Ectodermal cell (in vitro differentiated cells): ENCODE data around the gene RWDD4.
A peak's percentile ranks its signal among the peaks of the same experiment; 100 is the strongest.

ENCODE experiments used
- H3K27ac ChIP-seq: 2 replicates; pipeline ENCODE4 v1.7.0; 2013; ENCODE audit warnings: mild to moderate bottlenecking, low read depth, low read length; ENCODE audit not compliant: insufficient read depth, poor library complexity, severe bottlenecking
- H3K27me3 ChIP-seq: 2 replicates; pipeline ENCODE4 v1.7.0; 2013; ENCODE audit warnings: mild to moderate bottlenecking, low read length; ENCODE audit not compliant: insufficient read depth, control insufficient read depth, poor library complexity, severe bottlenecking
- H3K36me3 ChIP-seq: one replicate; pipeline ENCODE4 v1.7.0; 2013; ENCODE audit warnings: low read length; ENCODE audit not compliant: control insufficient read depth, insufficient read depth
- H3K4me1 ChIP-seq: one replicate; pipeline ENCODE4 v1.7.0; 2013; ENCODE audit warnings: low read length; ENCODE audit not compliant: control insufficient read depth, insufficient read depth
- H3K4me3 ChIP-seq: 2 replicates; pipeline ENCODE4 v1.7.0; 2013; ENCODE audit warnings: low read depth, low read length, control low read depth; ENCODE audit not compliant: insufficient read depth
- H3K9me3 ChIP-seq: 2 replicates; pipeline ENCODE4 v1.7.0; 2013; ENCODE audit warnings: mild to moderate bottlenecking, low read length, moderate library complexity; ENCODE audit not compliant: control insufficient read depth
- WGBS, 2 experiments: methylation state at CpG; one replicate each; pipeline ENCODE4 v1.1.7; 2013; ENCODE audit warnings: missing lambda C conversion rate in 2 of 2; 5-methylcytosine and 5-hydroxymethylcytosine counted together

The RWDD4 gene

GRCh38 chr4:183674153-183674552, 15.2 kb upstream of the RWDD4 start:
- no peaks in the 10 kb centered on the region for H3K4me1 ChIP-seq
- no peak overlapping the region for H3K27ac ChIP-seq
- peaks cover 13% of the 10 kb centered on the region for H3K36me3 ChIP-seq
- no peaks in the 10 kb centered on the region for H3K27me3 ChIP-seq
- no peaks in the 10 kb centered on the region for H3K9me3 ChIP-seq
- 81 to 83% methylated on average over 3 of the region's 3 CpGs for WGBS, 2 experiments
- H3K4me3 ChIP-seq, result no peak overlapping the region

- WGBS, 2 experiments, result 87 to 88% methylated on average over 12 of the region's 12 CpGs
- H3K27ac ChIP-seq, result no peak overlapping the region
- no peaks in the 10 kb centered on the region for H3K4me1 ChIP-seq
- H3K4me3 ChIP-seq, result no peak overlapping the region
- no peaks in the 10 kb centered on the region for H3K27me3 ChIP-seq
- peaks cover 26% of the 10 kb centered on the region for H3K36me3 ChIP-seq
- H3K9me3 ChIP-seq, result no peaks in the 10 kb centered on the region
Measured at GRCh38 chr4:183670960-183671555, 12.1 kb upstream of the RWDD4 start.

GRCh38 chr4:183670251-183670650, 11.3 kb upstream of the RWDD4 start:
- Histone ChIP-seq H3K4me1 (no peaks in the 10 kb centered on the region), H3K27me3 (no peaks in the 10 kb centered on the region), H3K36me3 (peaks cover 27% of the 10 kb centered on the region)

GRCh38 chr4:183666088-183666487, 7.1 kb upstream of the RWDD4 start:
- peaks cover 36% of the 10 kb centered on the region for H3K36me3 ChIP-seq
- WGBS, 2 experiments, result 91 to 96% methylated on average over 1 of the region's 1 CpG

More at GRCh38 chr4:183670251-183670650, 11.3 kb upstream of the RWDD4 start:
- Histone ChIP-seq H3K27ac (no peak overlapping the region), H3K4me3 (no peak overlapping the region), H3K9me3 (no peaks in the 10 kb centered on the region)
- WGBS, 2 experiments, result 87 to 100% methylated on average over 3 of the region's 3 CpGs

GRCh38 chr4:183659872-183660242, 872 bp upstream of the RWDD4 start:
- peak overlapping the region; percentile 83 for H3K27ac ChIP-seq
- WGBS, 2 experiments, result 26 to 31% methylated on average over 10 of the region's 10 CpGs

More at GRCh38 chr4:183666088-183666487, 7.1 kb upstream of the RWDD4 start:
- Histone ChIP-seq H3K4me1 (no peaks in the 10 kb centered on the region), H3K9me3 (no peaks in the 10 kb centered on the region), H3K4me3 (no peak overlapping the region), H3K27ac (no peak overlapping the region), H3K27me3 (no peaks in the 10 kb centered on the region)

GRCh38 chr4:183658362-183659028, 490 bp downstream of the RWDD4 start:
- Histone ChIP-seq H3K27ac (no peak overlapping the region), H3K4me1 (peaks cover 7% of the 10 kb centered on the region), H3K4me3 (peak overlapping the region; percentile 95), H3K27me3 (no peaks in the 10 kb centered on the region), H3K36me3 (no peaks in the 10 kb centered on the region), H3K9me3 (no peaks in the 10 kb centered on the region)
- WGBS, 2 experiments, result 0 to 1% methylated on average over 25 to 26 of the region's 39 CpGs

More at GRCh38 chr4:183659872-183660242, 872 bp upstream of the RWDD4 start:
- Histone ChIP-seq H3K27me3 (no peaks in the 10 kb centered on the region), H3K4me3 (peak overlapping the region; percentile 95), H3K4me1 (peaks cover 7% of the 10 kb centered on the region), H3K9me3 (no peaks in the 10 kb centered on the region), H3K36me3 (peaks cover 8% of the 10 kb centered on the region)

GRCh38 chr4:183657564-183657963, 1.4 kb downstream of the RWDD4 start:
- Histone ChIP-seq H3K27ac (no peak overlapping the region), H3K4me3 (peak overlapping the region; percentile 95), H3K9me3 (no peaks in the 10 kb centered on the region), H3K36me3 (no peaks in the 10 kb centered on the region), H3K27me3 (no peaks in the 10 kb centered on the region), H3K4me1 (peaks cover 7% of the 10 kb centered on the region)
- WGBS, 2 experiments, result 89 to 93% methylated on average over 2 to 3 of the region's 3 CpGs

GRCh38 chr4:183645326-183645725, 13.7 kb downstream of the RWDD4 start:
- Histone ChIP-seq H3K27me3 (no peaks in the 10 kb centered on the region), H3K9me3 (no peaks in the 10 kb centered on the region), H3K36me3 (peaks cover 20% of the 10 kb centered on the region), H3K4me1 (no peaks in the 10 kb centered on the region), H3K27ac (no peak overlapping the region), H3K4me3 (no peak overlapping the region)
- WGBS, 2 experiments, result 95 to 96% methylated on average over 6 to 7 of the region's 7 CpGs

GRCh38 chr4:183639291-183639690, 19.7 kb downstream of the RWDD4 start:
- peaks cover 9% of the 10 kb centered on the region for H3K4me1 ChIP-seq
- H3K4me3 ChIP-seq, result no peak overlapping the region
- H3K27me3 ChIP-seq, result no peaks in the 10 kb centered on the region
- 91 to 99% methylated on average over 2 of the region's 3 CpGs for WGBS, 2 experiments
- H3K27ac ChIP-seq, result no peak overlapping the region
- no peaks in the 10 kb centered on the region for H3K9me3 ChIP-seq
- H3K36me3 ChIP-seq, result peaks cover 3% of the 10 kb centered on the region

- Histone ChIP-seq H3K4me3 (no peak overlapping the region), H3K4me1 (peaks cover 9% of the 10 kb centered on the region), H3K36me3 (no peaks in the 10 kb centered on the region), H3K27me3 (no peaks in the 10 kb centered on the region), H3K27ac (no peak overlapping the region), H3K9me3 (no peaks in the 10 kb centered on the region)
- 88 to 92% methylated on average over 5 of the region's 5 CpGs for whole genome bisulfite sequencing, 2 experiments
Measured at GRCh38 chr4:183638436-183638835, 20.5 kb downstream of the RWDD4 start.
